ENCODE data around the gene RHBDF2.
"Not testable (repeated sequence)": the region's sequence is repeated elsewhere in the genome, so short reads cannot be mapped to it uniquely, and the experiment has no call there.

RHBDF2 gene

DNA sequence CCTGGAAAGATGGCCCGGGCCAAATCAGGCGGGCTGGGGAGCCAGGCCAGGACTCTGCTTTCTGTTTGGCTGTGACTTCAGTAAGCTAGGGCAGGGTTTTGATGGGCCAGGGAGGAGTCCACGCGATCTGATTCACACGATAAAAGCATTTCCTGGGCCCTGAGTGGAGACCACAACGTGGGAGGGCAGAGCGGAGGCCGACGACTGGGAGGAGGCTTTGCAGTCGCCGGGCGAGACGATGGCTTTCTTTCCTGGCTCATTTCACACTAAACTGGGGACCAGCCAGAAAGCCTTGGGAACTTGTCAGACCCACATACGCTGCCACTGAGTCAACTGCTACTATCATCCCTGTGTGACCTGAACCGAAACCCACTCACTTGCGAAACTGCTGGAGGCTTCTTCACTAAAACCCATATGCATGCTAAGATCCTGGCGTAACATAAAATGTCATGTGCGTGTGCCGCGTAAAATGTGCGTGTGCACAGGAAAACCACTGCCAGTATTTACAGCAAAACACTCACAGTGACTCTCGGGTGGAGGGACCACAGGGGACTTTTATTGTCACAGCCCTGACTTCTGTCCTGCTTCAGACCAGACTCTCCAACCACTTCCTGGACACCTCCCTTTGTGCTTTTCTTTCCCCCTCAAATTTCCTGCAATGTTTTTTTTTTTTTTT, 14.2 kb upstream of the RHBDF2 start:
- no peak overlapping the region for H3K4me2 ChIP-seq (ENCODE audit: low read length)
- H3K79me1 ChIP-seq (ENCODE audit: low read length), result no peaks in the 10 kb centered on the region
- no peaks in the 10 kb centered on the region for H3K36me3 ChIP-seq (ENCODE audit: control insufficient read depth in 1 of 2, insufficient read depth in 2 of 2, low read length in 2 of 2)
- H4K8ac ChIP-seq (ENCODE audit: low read depth, low read length), result no peak overlapping the region
- no peak overlapping the region for H3K9ac ChIP-seq (ENCODE audit: low read length)
- H2BK5ac ChIP-seq (ENCODE audit: low read depth, low read length, poor library complexity), result no peak overlapping the region
- no peak overlapping the region for H2AK5ac ChIP-seq (ENCODE audit: low read length)
- H4K91ac ChIP-seq (ENCODE audit: low read depth, low read length), result no peak overlapping the region
- peaks cover 6% of the 10 kb centered on the region for H3K9me3 ChIP-seq (ENCODE audit: insufficient read depth, low read depth, low read length)
- no peak overlapping the region for H3K4ac ChIP-seq (ENCODE audit: low read depth, low read length)
- no peak overlapping the region for H3K4me3 ChIP-seq (ENCODE audit: low read depth, low read length)
- no peak overlapping the region for H3K27ac ChIP-seq (ENCODE audit: low read depth, low read length)
- no peak overlapping the region for H2AFZ ChIP-seq (ENCODE audit: insufficient read depth, low read length, poor library complexity)
- no peak overlapping the region for H2BK12ac ChIP-seq (ENCODE audit: low read length)
- peak; percentile 64 to 70 for DNase-seq
- H2BK120ac ChIP-seq (ENCODE audit: insufficient read depth, low read length, poor library complexity), result no peak overlapping the region
- H3K14ac ChIP-seq (ENCODE audit: low read length), result no peak overlapping the region
- no peak overlapping the region for H3K18ac ChIP-seq (ENCODE audit: low read length)
- H4K12ac ChIP-seq (ENCODE audit: low read depth, low read length), result no peak overlapping the region
- H3K27me3 ChIP-seq (ENCODE audit: insufficient read depth, low read length), result no peaks in the 10 kb centered on the region
- no peak overlapping the region for H3K23ac ChIP-seq (ENCODE audit: low read length)
- H3K4me1 ChIP-seq (ENCODE audit: control insufficient read depth in 1 of 2, insufficient read depth in 2 of 2, low read length in 2 of 2), result no peaks in the 10 kb centered on the region
- no CpG with 5 or more reads among the region's 22 CpGs for WGBS (ENCODE audit: extremely low coverage, insufficient coverage, insufficient read length)
- H3K79me2 ChIP-seq (ENCODE audit: control insufficient read depth, insufficient read depth, low read length, poor library complexity), result no peaks in the 10 kb centered on the region

DNA sequence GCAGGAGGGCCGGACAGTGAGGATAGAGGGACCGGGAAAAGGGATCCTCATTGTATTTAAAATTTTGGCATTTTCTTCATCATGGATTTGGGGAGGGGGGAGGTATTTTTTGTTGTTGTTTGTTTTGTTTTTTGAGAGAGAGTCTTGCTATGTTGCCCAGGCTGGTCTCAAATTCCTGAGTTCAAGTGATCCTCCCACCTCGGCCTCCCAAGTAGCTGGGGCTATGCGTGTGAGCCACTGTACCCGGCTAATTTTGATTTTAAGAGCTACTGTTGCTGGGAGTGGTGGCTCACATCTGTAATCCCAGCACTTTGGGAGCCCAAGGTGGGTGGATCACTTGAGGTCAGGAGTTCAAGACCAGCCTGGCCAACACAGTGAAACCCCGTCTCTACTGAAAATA, 13.1 kb upstream of the RHBDF2 start:
- H3K18ac ChIP-seq (ENCODE audit: low read length); H4K8ac ChIP-seq (ENCODE audit: low read depth, low read length): not testable (repeated sequence)
- WGBS (ENCODE audit: extremely low coverage, insufficient coverage, insufficient read length), result no CpG with 5 or more reads among the region's 6 CpGs

DNA sequence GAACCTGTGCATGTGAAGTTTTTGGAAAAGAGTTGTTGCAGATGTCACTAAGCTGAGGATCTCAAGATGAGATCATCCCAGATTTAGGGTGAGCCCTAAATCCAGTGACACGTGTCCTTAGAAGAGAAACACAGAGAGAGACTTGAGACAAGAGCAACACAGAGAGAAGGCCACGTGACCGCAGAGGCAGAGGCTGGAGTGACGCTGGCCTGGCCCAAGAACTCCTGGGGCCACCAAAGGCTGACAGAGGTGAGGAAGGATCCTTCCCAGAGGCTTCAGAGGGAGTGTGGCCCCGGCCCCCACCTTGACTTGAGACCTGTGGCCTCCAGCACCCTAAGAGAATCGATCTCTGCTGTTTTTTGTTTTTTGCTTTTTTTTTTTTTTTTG, 12.1 kb upstream of the RHBDF2 start:
- no peak overlapping the region for H3K4ac ChIP-seq (ENCODE audit: low read depth, low read length)
- H2AFZ ChIP-seq (ENCODE audit: insufficient read depth, low read length, poor library complexity), result no peak overlapping the region
- no peak overlapping the region for H3K14ac ChIP-seq (ENCODE audit: low read length)
- H4K12ac ChIP-seq (ENCODE audit: low read depth, low read length), result no peak overlapping the region
- no peak overlapping the region for H2BK120ac ChIP-seq (ENCODE audit: insufficient read depth, low read length, poor library complexity)
- H2BK5ac ChIP-seq (ENCODE audit: low read depth, low read length, poor library complexity), result no peak overlapping the region
- H2BK12ac ChIP-seq (ENCODE audit: low read length), result no peak overlapping the region
- H3K27me3 ChIP-seq (ENCODE audit: insufficient read depth, low read length), result no peaks in the 10 kb centered on the region
- WGBS (ENCODE audit: extremely low coverage, insufficient coverage, insufficient read length), result no CpG with 5 or more reads among the region's 6 CpGs
- no peak overlapping the region for H3K4me3 ChIP-seq (ENCODE audit: low read depth, low read length)
- H3K79me2 ChIP-seq (ENCODE audit: control insufficient read depth, insufficient read depth, low read length, poor library complexity), result no peaks in the 10 kb centered on the region
- no peak for DNase-seq
- no peak overlapping the region for H4K8ac ChIP-seq (ENCODE audit: low read depth, low read length)
- no peak overlapping the region for H3K18ac ChIP-seq (ENCODE audit: low read length)
- no peak overlapping the region for H3K27ac ChIP-seq (ENCODE audit: low read depth, low read length)
- H3K23ac ChIP-seq (ENCODE audit: low read length), result no peak overlapping the region
- no peak overlapping the region for H4K91ac ChIP-seq (ENCODE audit: low read depth, low read length)
- no peaks in the 10 kb centered on the region for H3K4me1 ChIP-seq (ENCODE audit: control insufficient read depth in 1 of 2, insufficient read depth in 2 of 2, low read length in 2 of 2)
- H3K4me2 ChIP-seq (ENCODE audit: low read length), result no peak overlapping the region
- H3K79me1 ChIP-seq (ENCODE audit: low read length), result no peaks in the 10 kb centered on the region
- H3K9ac ChIP-seq (ENCODE audit: low read length), result no peak overlapping the region
- peaks cover 6% of the 10 kb centered on the region for H3K9me3 ChIP-seq (ENCODE audit: insufficient read depth, low read depth, low read length)
- no peaks in the 10 kb centered on the region for H3K36me3 ChIP-seq (ENCODE audit: control insufficient read depth in 1 of 2, insufficient read depth in 2 of 2, low read length in 2 of 2)
- no peak overlapping the region for H2AK5ac ChIP-seq (ENCODE audit: low read length)

More for the DNA sequence above, 13.1 kb upstream of the RHBDF2 start:
- H3K4me3 ChIP-seq (ENCODE audit: low read depth, low read length); H2BK12ac ChIP-seq (ENCODE audit: low read length); H3K9ac ChIP-seq (ENCODE audit: low read length); H3K27ac ChIP-seq (ENCODE audit: low read depth, low read length); H3K23ac ChIP-seq (ENCODE audit: low read length); DNase-seq; H3K14ac ChIP-seq (ENCODE audit: low read length); H2BK120ac ChIP-seq (ENCODE audit: insufficient read depth, low read length, poor library complexity); H3K79me1 ChIP-seq (ENCODE audit: low read length); H4K12ac ChIP-seq (ENCODE audit: low read depth, low read length); H4K91ac ChIP-seq (ENCODE audit: low read depth, low read length); H3K9me3 ChIP-seq (ENCODE audit: insufficient read depth, low read depth, low read length); H3K4ac ChIP-seq (ENCODE audit: low read depth, low read length); H2AK5ac ChIP-seq (ENCODE audit: low read length); H3K36me3 ChIP-seq (ENCODE audit: control insufficient read depth in 1 of 2, insufficient read depth in 2 of 2, low read length in 2 of 2); H3K4me1 ChIP-seq (ENCODE audit: control insufficient read depth in 1 of 2, insufficient read depth in 2 of 2, low read length in 2 of 2); H2BK5ac ChIP-seq (ENCODE audit: low read depth, low read length, poor library complexity); H3K27me3 ChIP-seq (ENCODE audit: insufficient read depth, low read length); H3K4me2 ChIP-seq (ENCODE audit: low read length); H2AFZ ChIP-seq (ENCODE audit: insufficient read depth, low read length, poor library complexity); H3K79me2 ChIP-seq (ENCODE audit: control insufficient read depth, insufficient read depth, low read length, poor library complexity): not testable (repeated sequence)

DNA sequence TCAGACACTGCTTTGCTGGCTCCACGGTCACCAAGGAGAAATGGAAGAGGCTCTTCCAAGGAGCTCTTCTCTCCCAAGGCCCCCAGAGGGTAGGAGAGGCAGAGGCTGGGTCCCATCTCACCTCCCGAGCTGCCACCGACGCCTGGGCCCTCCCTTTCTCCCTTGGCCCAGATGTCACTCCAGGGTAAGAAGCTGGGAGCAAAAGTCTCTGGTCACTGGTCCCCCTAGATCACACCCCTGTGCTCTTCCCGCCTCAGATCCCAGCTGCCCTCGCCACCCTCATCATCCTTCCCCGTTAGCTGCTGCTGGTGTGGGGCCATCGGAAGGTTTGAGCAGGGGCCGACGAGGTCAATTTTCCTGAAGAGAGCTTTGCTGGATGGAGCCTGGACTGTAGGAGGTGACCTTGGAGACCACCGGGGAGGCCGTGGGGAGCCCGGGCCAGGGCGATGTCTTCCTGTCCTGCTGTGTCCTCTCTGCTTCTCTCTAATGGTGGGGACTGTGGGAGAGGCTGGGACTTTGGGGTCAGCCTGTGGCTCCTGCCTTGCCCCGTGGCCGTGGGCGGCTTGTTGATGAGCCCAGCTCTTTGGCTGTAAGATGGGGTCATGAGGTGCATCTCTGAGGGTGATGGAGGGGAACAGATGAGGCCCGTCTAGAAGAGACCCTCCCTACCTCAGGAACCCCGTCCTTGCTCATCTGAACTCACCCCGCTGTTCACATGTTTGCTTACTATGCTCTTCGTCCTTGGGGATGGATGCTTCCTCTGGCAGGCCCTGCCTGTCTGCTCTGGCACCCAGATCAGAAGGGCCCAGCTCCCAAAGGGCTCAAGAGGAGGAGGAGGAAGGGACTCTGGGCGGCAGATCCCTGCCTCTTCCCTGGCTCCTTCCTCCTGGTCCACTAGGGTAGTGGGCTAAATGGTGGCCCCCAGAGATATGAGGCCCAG, 11.4 kb upstream of the RHBDF2 start:
- Histone ChIP-seq H3K4me3 (ENCODE audit: low read depth, low read length) (no peak overlapping the region), H2AFZ (ENCODE audit: insufficient read depth, low read length, poor library complexity) (no peak overlapping the region), H4K91ac (ENCODE audit: low read depth, low read length) (no peak overlapping the region), H2BK5ac (ENCODE audit: low read depth, low read length, poor library complexity) (no peak overlapping the region), H4K12ac (ENCODE audit: low read depth, low read length) (no peak overlapping the region), H3K79me2 (ENCODE audit: control insufficient read depth, insufficient read depth, low read length, poor library complexity) (no peaks in the 10 kb centered on the region), H3K23ac (ENCODE audit: low read length) (no peak overlapping the region), H3K9ac (ENCODE audit: low read length) (no peak overlapping the region), H2BK12ac (ENCODE audit: low read length) (no peak overlapping the region), H2BK120ac (ENCODE audit: insufficient read depth, low read length, poor library complexity) (no peak overlapping the region), H3K14ac (ENCODE audit: low read length) (no peak overlapping the region), H3K36me3 (ENCODE audit: control insufficient read depth in 1 of 2, insufficient read depth in 2 of 2, low read length in 2 of 2) (no peaks in the 10 kb centered on the region), H4K8ac (ENCODE audit: low read depth, low read length) (no peak overlapping the region), H3K4me1 (ENCODE audit: control insufficient read depth in 1 of 2, insufficient read depth in 2 of 2, low read length in 2 of 2) (no peaks in the 10 kb centered on the region), H3K9me3 (ENCODE audit: insufficient read depth, low read depth, low read length) (peaks cover 4% of the 10 kb centered on the region), H3K27ac (ENCODE audit: low read depth, low read length) (no peak overlapping the region), H3K4me2 (ENCODE audit: low read length) (no peak overlapping the region), H3K4ac (ENCODE audit: low read depth, low read length) (no peak overlapping the region), H3K79me1 (ENCODE audit: low read length) (no peaks in the 10 kb centered on the region), H3K18ac (ENCODE audit: low read length) (no peak overlapping the region), H3K27me3 (ENCODE audit: insufficient read depth, low read length) (peaks cover 2% of the 10 kb centered on the region), H2AK5ac (ENCODE audit: low read length) (no peak overlapping the region)
- DNase-seq, result no peak
- no CpG with 5 or more reads among the region's 22 CpGs for WGBS (ENCODE audit: extremely low coverage, insufficient coverage, insufficient read length)

All from trophoblast cell (in vitro differentiated cells and primary cell).